HepG2 (cell line): Measurements from ENCODE around the gene PTPRN. TPM values are rescaled to one million over a fixed set of nuclear protein-coding genes. Genes with fewer than 3 reads are reported as not detected.

ENCODE experiments used
- ATAC-seq: fragments of 200-7000 bp; cut with Tn5 transposase; 3 replicates; pipeline ENCODE4 v1.9.1; 2020; ENCODE audit warnings: mild to moderate bottlenecking, moderate library complexity
- BruUV-seq: library from RNA; stranded (reverse); fragments of 400-500 nt; replicated peaks from 2 replicates; lab custom pipeline; 2021; lab: Mats Ljungman, UMichigan
- CTCF ChIA-PET: fragments of 300-600 bp; formaldehyde crosslinking; extraction: SDS; loops from one replicate; lab custom pipeline; 2021; ENCODE audit warnings: low total read pairs, inconsistent platforms, low intra/inter-chr PET ratio; lab: Yijun Ruan, JAX
- POLR2A ChIA-PET: fragments of 350-600 bp; sonication (Branson Sonifier 250); formaldehyde crosslinking; loops from one replicate; lab custom pipeline; 2020; ENCODE audit warnings: antibody characterized with exemption, inconsistent platforms; lab: Yijun Ruan, JAX
- DNase-seq: peaks from one replicate; pipeline ENCODE4 v3.0.0-alpha.2; 2015; ENCODE audit warnings: low spot score
- FAIRE-seq: peaks from 3 replicates; lab custom pipeline; 2011; peaks lifted over from hg19 to GRCh38; lab: Jason Lieb, UNC
- H2AFZ ChIP-seq: one replicate; pipeline ENCODE4 v1.6.1; 2011; ENCODE audit warnings: low read length, inconsistent platforms
- H3K27ac ChIP-seq: fragments of 300-600 bp; 3 replicates; pipeline ENCODE4 v1.8.0; 2011; ENCODE audit warnings: mixed run types, mild to moderate bottlenecking, mixed read lengths, low read length, inconsistent platforms; ENCODE audit not compliant: insufficient read depth; ENCODE audit errors: extremely low read length
- H3K27me3 ChIP-seq, 2 experiments: fragments of 200-600 bp in 1 of 2; 2 replicates in 1 of 2; 3 replicates in 1 of 2; pipeline versions ENCODE4 v1.6.0 to v1.8.0; 2011; ENCODE audit warnings: low read length in 2 of 2, mild to moderate bottlenecking in 2 of 2, moderate library complexity in 2 of 2, inconsistent platforms in 1 of 2; ENCODE audit not compliant: insufficient read depth in 2 of 2, control insufficient read depth in 1 of 2
- H3K36me3 ChIP-seq, 2 experiments: fragments of 200-600 bp in 1 of 2; replicated peaks in 1 of 2; 2 replicates in 1 of 2; 3 replicates in 1 of 2; pipeline versions ENCODE4 v1.5.1 to v1.8.0; 2011; ENCODE audit warnings: low read length in 2 of 2, inconsistent platforms in 1 of 2; ENCODE audit not compliant: insufficient read depth in 2 of 2, control insufficient read depth in 1 of 2
- H3K4me1 ChIP-seq: 2 replicates; pipeline ENCODE4 v1.5.1; 2012; ENCODE audit warnings: low read length, inconsistent platforms; ENCODE audit not compliant: insufficient read depth
- H3K4me2 ChIP-seq: 2 replicates; pipeline ENCODE4 v1.6.0; 2011; ENCODE audit warnings: low read depth, low read length, inconsistent platforms
- H3K4me3 ChIP-seq, 3 experiments: fragments of 200-600 bp in 1 of 3; sonication (generic), shearing (Covaris generic) in 1 of 3; replicated peaks in 1 of 3; 2 replicates each; pipeline ENCODE4 v1.5.1; 2011 to 2016; ENCODE audit warnings: low read length in 3 of 3, inconsistent platforms in 2 of 3, low read depth in 2 of 3, mild to moderate bottlenecking in 2 of 3, control low read depth in 1 of 3, mixed read lengths in 1 of 3; ENCODE audit not compliant: insufficient read depth in 1 of 3
- H3K79me2 ChIP-seq: one replicate; pipeline ENCODE4 v1.6.1; 2011; ENCODE audit warnings: low read length, inconsistent platforms; ENCODE audit not compliant: insufficient read depth
- H3K9ac ChIP-seq: 2 replicates; pipeline ENCODE4 v1.6.0; 2011; ENCODE audit warnings: mild to moderate bottlenecking, low read depth, low read length, inconsistent platforms; ENCODE audit not compliant: insufficient read depth
- H3K9me3 ChIP-seq: 2 replicates; pipeline ENCODE4 v1.5.1; 2012; ENCODE audit warnings: mild to moderate bottlenecking, low read length
- H4K20me1 ChIP-seq: 2 replicates; pipeline ENCODE4 v1.6.0; 2011; ENCODE audit warnings: inconsistent platforms, mild to moderate bottlenecking, low read length, moderate library complexity; ENCODE audit not compliant: insufficient read depth
- EED ChIP-seq: sonication (generic); formaldehyde crosslinking; IDR thresholded peaks from 2 replicates; pipeline ENCODE4 v1.5.0; 2020; ENCODE audit warnings: mild to moderate bottlenecking, missing genetic modification reagents
- HNF1B ChIP-seq: sonication (generic); formaldehyde crosslinking; IDR thresholded peaks from 2 replicates; pipeline ENCODE4 v1.5.1; 2020; ENCODE audit warnings: mild to moderate bottlenecking, moderate library complexity, missing genetic modification reagents
- PTBP1 ChIP-seq: fragments of 200-400 bp; formaldehyde crosslinking; IDR thresholded peaks from 2 replicates; pipeline ENCODE4 v1.6.1; 2018; ENCODE audit warnings: low read length, low read depth; ENCODE audit not compliant: poor library complexity, severe bottlenecking
- REL ChIP-seq: sonication (generic); formaldehyde crosslinking; conservative IDR thresholded peaks from 2 replicates; pipeline ENCODE4 v1.8.0; 2022; ENCODE audit warnings: mild to moderate bottlenecking, missing genetic modification reagents, moderate library complexity
- RXRB ChIP-seq: IDR thresholded peaks from 2 replicates; pipeline ENCODE4 v1.6.1; 2016; ENCODE audit warnings: borderline replicate concordance, missing genetic modification reagents, missing compliant biosample characterization
- ZFAT ChIP-seq: sonication (generic); formaldehyde crosslinking; conservative IDR thresholded peaks from 2 replicates; pipeline ENCODE4 v1.8.1; 2023; ENCODE audit warnings: missing genetic modification reagents, inconsistent platforms
- ZFP37 ChIP-seq: sonication (generic); formaldehyde crosslinking; IDR thresholded peaks from 2 replicates; pipeline ENCODE4 v1.4.0; 2020; ENCODE audit warnings: missing genetic modification reagents, borderline replicate concordance
- ZHX1 ChIP-seq: sonication (generic); formaldehyde crosslinking; IDR thresholded peaks from 2 replicates; pipeline ENCODE4 v1.8.1; 2022; ENCODE audit warnings: low read depth, mild to moderate bottlenecking, missing genetic modification reagents
- ZNF264 ChIP-seq: sonication (generic); formaldehyde crosslinking; IDR thresholded peaks from 2 replicates; pipeline ENCODE4 v1.4.0; 2020; ENCODE audit warnings: missing genetic modification reagents
- ZNF652 ChIP-seq: IDR thresholded peaks from 2 replicates; pipeline ENCODE4 v1.6.1; 2016; ENCODE audit warnings: low read depth, borderline replicate concordance
- ZNF768 ChIP-seq: sonication (generic); formaldehyde crosslinking; IDR thresholded peaks from 2 replicates; pipeline ENCODE4 v1.4.0; 2020; ENCODE audit warnings: missing genetic modification reagents
- WGBS: methylation state at CpG from one replicate; pipeline ENCODE4 v1.1.6; 2017; ENCODE audit warnings: low lambda C conversion rate; 5-methylcytosine and 5-hydroxymethylcytosine counted together
- in situ Hi-C: cut with HindIII; loops from 2 replicates; pipeline ENCODE4 v1.10.0; 2017; ENCODE audit warnings: low pct_unique_long_range_greater_than_20kb; ENCODE audit not compliant: extremely low pct_ligation_motif_present
- intact Hi-C: fragments of 100-400 bp; cut with micrococcal nuclease; formaldehyde crosslinking; loops from one replicate; pipeline ENCODE4 v1.10.0; 2022; ENCODE audit not compliant: unreplicated experiment
- polyA plus RNA-seq, 8 experiments: library from polyadenylated mRNA; depleted of rRNA in 3 of 8; stranded (reverse) in 7 of 8; unstranded in 1 of 8; fragments of >200 nt; fragmentation: Illumina TruSeq in 4 of 8; extraction: Trizol in 4 of 8; gene quantifications; 2 replicates each; pipeline versions ENCODE4 v1.2.1 to v1.2.3, GENCODE V29; 2011 to 2016; ENCODE audit warnings: low read depth in 4 of 8, missing spikeins in 1 of 8, mixed read lengths in 1 of 8; ENCODE audit not compliant: insufficient read depth in 1 of 8
- total RNA-seq, 5 experiments: library from RNA; depleted of rRNA; stranded (reverse); fragments of >200 nt; fragmentation: Illumina TruSeq; extraction: Trizol; gene quantifications; 2 replicates each; pipeline ENCODE4 v1.2.3, GENCODE V29; 2016; ENCODE audit warnings: low read depth in 1 of 5

The PTPRN gene
- total and polyA plus RNA-seq, 2 of the 13 experiments (the other 11 are each of a cell fraction or from before 2014, with no cell fraction given), result 0.26 TPM; not detected in 1

- ChIA-PET CTCF (interaction anchor here (1.3 to 2.9 kb wide), 4 partner anchors 20 to 143 kb away, joined by 5 to 28 read pairs (median 15); partner anchors contain the start of genes DNAJB2 and NHEJ1), POLR2A (interaction anchor here (1.4 kb wide), 1 partner anchor 49 kb away, joined by 3 read pairs; no protein-coding TSS in a partner anchor)
- intact Hi-C loops, result loop anchor here (1.0 to 10.0 kb wide), 4 partner anchors 121 to 241 kb away; partner anchors contain the start of gene CNPPD1
Measured at GRCh38 chr2:219297766-219298456, 11.3 kb downstream of the PTPRN start.

More at GRCh38 chr2:219297766-219298456, 11.3 kb downstream of the PTPRN start:
- H3K9ac ChIP-seq, result no peak overlapping the region
- H3K27me3 ChIP-seq, result peaks cover 12 to 83% of the 10 kb centered on the region in 2 experiments
- H3K9me3 ChIP-seq, result no peaks in the 10 kb centered on the region
- H3K27ac ChIP-seq, result no peak overlapping the region
- FAIRE-seq, result no peak
- no TSS peak for BruUV-seq
- H3K79me2 ChIP-seq, result no peaks in the 10 kb centered on the region
- no peak overlapping the region for H3K4me2 ChIP-seq
- ATAC-seq, result peak; percentile 11; the same call in 2 of the 3 replicates
- H3K4me3 ChIP-seq, result no peak overlapping the region
- H2AFZ ChIP-seq, result no peak overlapping the region
- no peaks in the 10 kb centered on the region for H3K36me3 ChIP-seq
- TF ChIP-seq EED (CRISPR knock-in tag) (no peak), RXRB (no peak), REL (CRISPR knock-in tag) (no peak), ZNF264 (CRISPR knock-in tag) (no peak), ZHX1 (CRISPR knock-in tag) (no peak), ZFAT (CRISPR knock-in tag) (no peak), ZNF768 (CRISPR knock-in tag) (0 out of 2 replicates have a peak, but pooled peaks have one; percentile 13), ZNF652 (CRISPR knock-in tag) (no peak), PTBP1 (no peak), HNF1B (CRISPR knock-in tag) (no peak), ZFP37 (0 out of 2 replicates have a peak, but pooled peaks have one; percentile 2)
- in situ Hi-C loops, result loop anchor here (5.0 kb wide), 1 partner anchor 126 kb away; the partner anchor contains the start of gene SLC23A3
- peaks cover 42% of the 10 kb centered on the region for H3K4me1 ChIP-seq
- no peaks in the 10 kb centered on the region; the same call in 1 of the 2 replicates for H4K20me1 ChIP-seq
- 56% methylated on average over 14 of the region's 14 CpGs for WGBS
- no peak for DNase-seq
